ENCODE results near the gene ADORA3. TPM values are rescaled to one million over a fixed set of nuclear protein-coding genes. Genes with fewer than 3 reads are reported as not detected.

ADORA3 gene
- total RNA-seq, 2 experiments from 2014 or later: not detected

GRCh38 chr1:111471012-111471411 lies 32.4 kb downstream of the ADORA3 start:
- intact Hi-C loops (cut with micrococcal nuclease): loop anchor here (1.0 to 5.0 kb wide), 6 partner anchors 22 to 589 kb away; partner anchors contain the start of genes ATP5PB and WDR77
- H3K27me3 Mint-ChIP-seq (ENCODE audit: low read depth): no peaks in the 10 kb centered on the region
- H3K4me1 Mint-ChIP-seq (ENCODE audit: low read depth): peaks cover 24% of the 10 kb centered on the region
- H3K27ac Mint-ChIP-seq: no peak overlapping the region
- DNase-seq: peak; percentile 88
- H3K4me3 Mint-ChIP-seq: no peak overlapping the region
- peaks cover 6% of the 10 kb centered on the region for H3K36me3 Mint-ChIP-seq (ENCODE audit: low read depth)
- CTCF ChIA-PET: interaction anchor here (0.6 to 2.2 kb wide), 4 partner anchors 17 to 267 kb away, joined by 3 to 9 read pairs (median 4); no protein-coding TSS in a partner anchor
- no peaks in the 10 kb centered on the region for H3K9me3 Mint-ChIP-seq

DNA sequence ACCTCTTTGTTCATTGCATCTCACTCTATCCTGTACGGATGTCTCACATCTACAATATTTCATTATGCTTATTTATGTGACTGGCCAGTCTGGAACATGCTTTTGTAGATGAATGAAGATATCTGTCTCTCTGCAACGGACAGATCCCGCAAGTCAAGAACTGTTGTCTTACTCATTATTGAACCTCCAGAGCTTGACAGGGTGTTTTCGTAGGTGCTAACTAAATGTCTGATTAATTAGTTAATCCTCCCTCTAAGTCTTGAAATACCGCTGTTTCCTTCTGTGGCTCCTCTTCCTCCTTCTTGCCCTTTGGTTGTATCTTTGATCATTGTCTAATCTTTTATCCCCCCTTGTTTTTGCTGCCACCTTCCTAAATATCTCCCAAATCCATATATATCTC lies 32.8 kb downstream of the ADORA3 start:
- no peak overlapping the region for H3K4me3 Mint-ChIP-seq
- H3K27me3 Mint-ChIP-seq (ENCODE audit: low read depth): no peaks in the 10 kb centered on the region
- no peak for DNase-seq
- peaks cover 6% of the 10 kb centered on the region for H3K36me3 Mint-ChIP-seq (ENCODE audit: low read depth)
- intact Hi-C loops (cut with micrococcal nuclease): loop anchor here (2.0 to 5.0 kb wide), 5 partner anchors 64 to 588 kb away; no protein-coding TSS in a partner anchor
- CTCF ChIA-PET: interaction anchor here (0.6 to 1.4 kb wide), 2 partner anchors 17 to 268 kb away, joined by 3 to 5 read pairs; no protein-coding TSS in a partner anchor
- no peak overlapping the region for H3K27ac Mint-ChIP-seq
- peaks cover 20% of the 10 kb centered on the region for H3K4me1 Mint-ChIP-seq (ENCODE audit: low read depth)
- H3K9me3 Mint-ChIP-seq: no peaks in the 10 kb centered on the region

- no peaks in the 10 kb centered on the region for H3K27me3 Mint-ChIP-seq (ENCODE audit: low read depth)
- intact Hi-C loops (cut with micrococcal nuclease): no loop called here
- H3K9me3 Mint-ChIP-seq: no peaks in the 10 kb centered on the region
- no peak for DNase-seq
- no peak overlapping the region for H3K4me3 Mint-ChIP-seq
- peaks cover 12% of the 10 kb centered on the region for H3K4me1 Mint-ChIP-seq (ENCODE audit: low read depth)
- no peak overlapping the region for H3K27ac Mint-ChIP-seq
- peaks cover 8% of the 10 kb centered on the region for H3K36me3 Mint-ChIP-seq (ENCODE audit: low read depth)
- CTCF ChIA-PET: interaction anchor here (0.7 to 1.3 kb wide), 2 partner anchors 38 to 344 kb away, joined by 4 read pairs; no protein-coding TSS in a partner anchor
These were observed 33.9 kb downstream of the ADORA3 start for GRCh38 chr1:111469539-111469938.

- no peak for DNase-seq
- Mint-ChIP-seq H3K27me3 (ENCODE audit: low read depth) (no peaks in the 10 kb centered on the region), H3K27ac (no peak overlapping the region), H3K9me3 (no peaks in the 10 kb centered on the region), H3K4me1 (ENCODE audit: low read depth) (peaks cover 14% of the 10 kb centered on the region), H3K4me3 (no peak overlapping the region), H3K36me3 (ENCODE audit: low read depth) (peaks cover 8% of the 10 kb centered on the region)
- CTCF ChIA-PET: interaction anchor here (0.7 to 1.3 kb wide), 2 partner anchors 39 to 345 kb away, joined by 4 read pairs; no protein-coding TSS in a partner anchor
- intact Hi-C loops (cut with micrococcal nuclease): no loop called here
These were observed 34.7 kb downstream of the ADORA3 start for GRCh38 chr1:111468717-111469100.

DNA sequence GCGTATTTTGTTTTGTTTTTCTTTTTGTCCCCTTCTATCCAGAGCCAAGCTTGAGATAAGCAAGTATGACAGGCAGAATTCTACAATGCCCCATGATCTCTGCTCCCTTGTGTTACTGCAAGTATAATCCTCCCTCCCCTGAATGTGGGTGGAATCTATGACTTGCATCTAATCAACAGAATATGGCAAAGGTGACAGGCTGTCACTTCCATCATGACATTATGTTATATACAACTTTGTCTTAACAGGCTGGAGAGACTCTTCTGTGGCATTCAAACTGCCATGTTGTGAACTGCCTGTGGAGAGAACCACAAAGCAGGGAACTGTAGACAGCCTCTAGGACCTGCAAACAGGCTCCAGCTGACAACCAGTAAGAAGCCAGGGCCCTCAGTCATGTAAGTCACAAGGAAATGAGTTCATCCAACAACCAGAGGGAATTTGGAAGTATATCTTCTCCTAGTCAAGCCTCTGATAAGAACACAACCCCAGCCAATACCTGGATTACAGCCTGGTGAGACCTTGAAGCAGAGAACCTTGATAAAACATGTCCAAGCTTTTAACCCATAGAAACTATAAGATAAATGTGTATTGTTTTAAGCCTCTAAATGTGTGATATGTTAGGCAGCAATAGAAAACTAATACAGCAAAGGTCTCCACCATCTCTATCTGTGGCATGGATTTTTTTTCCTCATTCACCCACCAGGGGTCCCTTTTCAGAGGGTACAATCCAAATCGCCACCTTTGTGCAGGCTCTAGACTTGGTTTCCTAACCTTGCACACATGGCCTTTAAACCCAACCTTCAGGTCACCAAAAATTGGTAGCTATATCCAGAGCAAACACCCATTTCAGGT lies 35.3 kb downstream of the ADORA3 start:
- no peak overlapping the region for H3K27ac Mint-ChIP-seq
- no peak overlapping the region for H3K4me3 Mint-ChIP-seq
- no peaks in the 10 kb centered on the region for H3K27me3 Mint-ChIP-seq (ENCODE audit: low read depth)
- CTCF ChIA-PET: interaction anchor here (1.3 kb wide), 1 partner anchor 40 kb away, joined by 4 read pairs; no protein-coding TSS in a partner anchor
- no peak for DNase-seq
- intact Hi-C loops (cut with micrococcal nuclease): no loop called here
- H3K9me3 Mint-ChIP-seq: no peaks in the 10 kb centered on the region
- H3K4me1 Mint-ChIP-seq (ENCODE audit: low read depth): peaks cover 15% of the 10 kb centered on the region
- peaks cover 12% of the 10 kb centered on the region for H3K36me3 Mint-ChIP-seq (ENCODE audit: low read depth)

GRCh38 chr1:111466480-111466879 lies 37.0 kb downstream of the ADORA3 start:
- H3K27ac Mint-ChIP-seq: no peak overlapping the region

GRCh38 chr1:111465754-111466153 lies 37.7 kb downstream of the ADORA3 start:
- CTCF ChIA-PET: interaction anchor here (0.8 to 1.4 kb wide), 4 partner anchors 10 to 196 kb away, joined by 3 to 6 read pairs (median 3); partner anchors contain the start of genes ADORA3 and TMIGD3
- H3K36me3 Mint-ChIP-seq (ENCODE audit: low read depth): peaks cover 19% of the 10 kb centered on the region
- no peak overlapping the region for H3K27ac Mint-ChIP-seq
- DNase-seq: no peak
- no peaks in the 10 kb centered on the region for H3K9me3 Mint-ChIP-seq
- peaks cover 15% of the 10 kb centered on the region for H3K4me1 Mint-ChIP-seq (ENCODE audit: low read depth)
- H3K27me3 Mint-ChIP-seq (ENCODE audit: low read depth): no peaks in the 10 kb centered on the region
- intact Hi-C loops (cut with micrococcal nuclease): no loop called here
- no peak overlapping the region for H3K4me3 Mint-ChIP-seq

More at GRCh38 chr1:111466480-111466879, 37.0 kb downstream of the ADORA3 start:
- Mint-ChIP-seq H3K9me3 (no peaks in the 10 kb centered on the region), H3K36me3 (ENCODE audit: low read depth) (peaks cover 17% of the 10 kb centered on the region), H3K4me1 (ENCODE audit: low read depth) (peaks cover 15% of the 10 kb centered on the region), H3K27me3 (ENCODE audit: low read depth) (no peaks in the 10 kb centered on the region), H3K4me3 (no peak overlapping the region)
- no peak for DNase-seq
- intact Hi-C loops (cut with micrococcal nuclease): no loop called here
- CTCF ChIA-PET: interaction anchor here (1.4 kb wide), 2 partner anchors 9 to 10 kb away, joined by 3 to 6 read pairs; no protein-coding TSS in a partner anchor

- Mint-ChIP-seq H3K36me3 (ENCODE audit: low read depth) (peaks cover 28% of the 10 kb centered on the region), H3K27me3 (ENCODE audit: low read depth) (no peaks in the 10 kb centered on the region), H3K27ac (no peak overlapping the region), H3K9me3 (no peaks in the 10 kb centered on the region), H3K4me3 (no peak overlapping the region), H3K4me1 (ENCODE audit: low read depth) (peaks cover 14% of the 10 kb centered on the region)
- CTCF ChIA-PET: interaction anchor here (1.0 to 1.3 kb wide), 2 partner anchors 10 to 21 kb away, joined by 3 to 4 read pairs; no protein-coding TSS in a partner anchor
- no peak for DNase-seq
- intact Hi-C loops (cut with micrococcal nuclease): no loop called here
These were observed 40.3 kb downstream of the ADORA3 start for GRCh38 chr1:111463029-111463683.

DNA sequence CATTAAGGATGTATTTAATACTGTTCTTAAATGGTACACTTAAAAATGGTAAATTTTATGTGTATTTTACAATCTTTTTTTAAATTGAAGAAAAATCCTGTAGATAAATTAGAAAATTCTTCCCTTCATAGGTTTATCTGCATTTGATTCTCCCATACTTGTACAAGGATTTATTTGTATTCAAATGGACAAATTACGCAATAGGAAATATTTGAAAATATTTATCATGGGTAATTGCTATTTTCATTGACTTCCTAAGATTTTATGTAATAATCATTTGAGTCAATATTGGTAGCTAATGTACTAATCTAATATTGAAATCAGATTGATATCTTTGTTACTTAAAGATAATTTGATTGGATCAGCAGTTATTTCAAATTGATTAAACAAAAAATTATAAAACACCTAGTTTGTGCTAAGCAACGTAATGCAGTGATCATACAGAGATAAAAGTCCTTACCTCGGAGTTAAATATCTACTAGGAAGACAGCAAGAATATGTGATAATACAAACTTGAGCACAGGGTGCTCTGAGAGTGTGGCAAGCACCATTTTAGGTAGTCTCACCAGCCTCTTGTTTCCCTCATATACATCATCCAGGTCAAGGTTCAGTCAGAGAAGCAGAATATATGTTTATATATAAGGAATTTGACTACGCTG lies 40.9 kb downstream of the ADORA3 start:
- CTCF ChIA-PET: interaction anchor here (1.0 to 1.3 kb wide), 2 partner anchors 9 to 20 kb away, joined by 3 to 4 read pairs; no protein-coding TSS in a partner anchor
- no peaks in the 10 kb centered on the region for H3K9me3 Mint-ChIP-seq
- intact Hi-C loops (cut with micrococcal nuclease): no loop called here
- no peak overlapping the region for H3K4me3 Mint-ChIP-seq
- peaks cover 31% of the 10 kb centered on the region for H3K36me3 Mint-ChIP-seq (ENCODE audit: low read depth)
- peaks cover 7% of the 10 kb centered on the region for H3K4me1 Mint-ChIP-seq (ENCODE audit: low read depth)
- no peak overlapping the region for H3K27ac Mint-ChIP-seq
- H3K27me3 Mint-ChIP-seq (ENCODE audit: low read depth): no peaks in the 10 kb centered on the region
- DNase-seq: no peak

GRCh38 chr1:111461765-111462164 lies 41.7 kb downstream of the ADORA3 start:
- intact Hi-C loops (cut with micrococcal nuclease): no loop called here

GRCh38 chr1:111455642-111456031 lies 47.8 kb downstream of the ADORA3 start:
- intact Hi-C loops (cut with micrococcal nuclease): no loop called here
- peaks cover 50% of the 10 kb centered on the region for H3K36me3 Mint-ChIP-seq (ENCODE audit: low read depth)
- no peaks in the 10 kb centered on the region for H3K27me3 Mint-ChIP-seq (ENCODE audit: low read depth)
- H3K4me1 Mint-ChIP-seq (ENCODE audit: low read depth): peaks cover 56% of the 10 kb centered on the region
- no peak overlapping the region for H3K27ac Mint-ChIP-seq
- no peak for DNase-seq
- H3K4me3 Mint-ChIP-seq: no peak overlapping the region
- no peaks in the 10 kb centered on the region for H3K9me3 Mint-ChIP-seq
- CTCF ChIA-PET: no interaction called here

More at GRCh38 chr1:111461765-111462164, 41.7 kb downstream of the ADORA3 start:
- no peaks in the 10 kb centered on the region for H3K27me3 Mint-ChIP-seq (ENCODE audit: low read depth)
- CTCF ChIA-PET: no interaction called here
- H3K27ac Mint-ChIP-seq: no peak overlapping the region
- no peaks in the 10 kb centered on the region for H3K9me3 Mint-ChIP-seq
- H3K36me3 Mint-ChIP-seq (ENCODE audit: low read depth): peaks cover 33% of the 10 kb centered on the region
- no peak overlapping the region for H3K4me3 Mint-ChIP-seq
- DNase-seq: no peak
- peaks cover 8% of the 10 kb centered on the region for H3K4me1 Mint-ChIP-seq (ENCODE audit: low read depth)

Measured in activated naive CD4-positive, alpha-beta T cell treated with anti-CD3 and anti-CD28 coated beads for 36 hours (primary cell).